Body of pancreas (tissue), 4 donors: Measurements from ENCODE around the gene PREP.

Experiments used
- POLR2A ChIP-seq, 3 donors: fragments of 450-650 bp; IDR thresholded peaks; one replicate each; pipeline ENCODE4 v1.6.1; 2016; ENCODE audit warnings: antibody characterized with exemption in 3 of 3, mild to moderate bottlenecking in 2 of 3
- TF ChIP-seq, protein P1 (sequence below), 7 experiments: fragments of 450-650 bp in 4 of 7; fragments of 200-600 bp in 3 of 7; sonication (generic) in 3 of 7; IDR thresholded peaks; one replicate each; pipeline ENCODE4 v1.5.1; 2016 to 2019; ENCODE audit warnings: antibody characterized with exemption in 7 of 7

- TF ChIP-seq POLR2A (IDR thresholded peaks at IDR 0.05) = no peak
- TF ChIP-seq, protein P1, sequence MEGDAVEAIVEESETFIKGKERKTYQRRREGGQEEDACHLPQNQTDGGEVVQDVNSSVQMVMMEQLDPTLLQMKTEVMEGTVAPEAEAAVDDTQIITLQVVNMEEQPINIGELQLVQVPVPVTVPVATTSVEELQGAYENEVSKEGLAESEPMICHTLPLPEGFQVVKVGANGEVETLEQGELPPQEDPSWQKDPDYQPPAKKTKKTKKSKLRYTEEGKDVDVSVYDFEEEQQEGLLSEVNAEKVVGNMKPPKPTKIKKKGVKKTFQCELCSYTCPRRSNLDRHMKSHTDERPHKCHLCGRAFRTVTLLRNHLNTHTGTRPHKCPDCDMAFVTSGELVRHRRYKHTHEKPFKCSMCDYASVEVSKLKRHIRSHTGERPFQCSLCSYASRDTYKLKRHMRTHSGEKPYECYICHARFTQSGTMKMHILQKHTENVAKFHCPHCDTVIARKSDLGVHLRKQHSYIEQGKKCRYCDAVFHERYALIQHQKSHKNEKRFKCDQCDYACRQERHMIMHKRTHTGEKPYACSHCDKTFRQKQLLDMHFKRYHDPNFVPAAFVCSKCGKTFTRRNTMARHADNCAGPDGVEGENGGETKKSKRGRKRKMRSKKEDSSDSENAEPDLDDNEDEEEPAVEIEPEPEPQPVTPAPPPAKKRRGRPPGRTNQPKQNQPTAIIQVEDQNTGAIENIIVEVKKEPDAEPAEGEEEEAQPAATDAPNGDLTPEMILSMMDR (IDR thresholded peaks at IDR 0.05) = no peak
Measured at GRCh38 chr6:105276374-105276773, 126.5 kb downstream of the PREP start.
